HG03060 (cell line): ENCODE data around the gene KIRREL1.

Experiments used
- ATAC-seq: cut with Tn5 transposase; IDR thresholded peaks from one replicate; pipeline ENCODE4 v1.9.1; 2021; ENCODE audit warnings: low read depth, moderate number of reproducible peaks; ENCODE audit not compliant: unreplicated experiment

KIRREL1 gene

DNA sequence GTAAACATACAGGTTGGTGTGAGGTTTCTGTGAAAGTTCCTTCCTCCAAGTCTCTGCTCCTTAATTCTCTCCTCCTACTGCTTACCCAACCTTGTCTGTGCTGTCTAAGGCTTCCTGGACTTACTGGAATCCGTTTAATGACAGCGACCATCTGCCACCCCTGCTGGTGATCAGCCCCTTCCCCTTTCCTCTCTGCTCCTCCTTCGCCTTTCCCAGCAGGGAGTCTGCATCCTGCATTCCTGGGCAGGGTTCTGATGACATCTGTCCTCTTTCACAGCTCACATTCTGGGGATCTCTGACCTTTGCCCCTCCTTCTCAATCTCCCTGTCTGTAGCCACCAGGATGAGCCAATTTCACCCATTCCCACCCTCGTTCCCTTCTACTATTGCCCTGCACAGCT, 66.5 kb downstream of the KIRREL1 start:
- ATAC-seq: no peak

DNA sequence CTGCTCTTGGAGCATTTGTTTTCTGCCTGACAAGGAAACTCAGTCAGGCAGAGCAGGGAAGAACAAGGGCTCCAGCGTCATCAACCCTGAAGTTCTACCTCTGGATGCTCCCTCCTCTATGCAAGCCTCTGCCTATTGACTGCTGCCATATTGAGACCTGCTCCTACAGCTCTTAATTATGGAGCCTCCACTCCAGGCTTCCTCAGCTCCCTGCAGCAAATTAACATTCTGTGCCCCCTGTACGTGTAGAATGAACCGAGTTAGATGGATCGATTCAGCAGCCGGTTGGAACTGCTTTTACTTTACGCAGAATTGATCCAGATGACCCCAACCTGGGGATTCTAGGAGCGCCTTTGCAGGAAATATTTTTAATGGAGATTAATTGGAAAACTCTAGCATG, 68.7 kb downstream of the KIRREL1 start:
- no peak for ATAC-seq

DNA sequence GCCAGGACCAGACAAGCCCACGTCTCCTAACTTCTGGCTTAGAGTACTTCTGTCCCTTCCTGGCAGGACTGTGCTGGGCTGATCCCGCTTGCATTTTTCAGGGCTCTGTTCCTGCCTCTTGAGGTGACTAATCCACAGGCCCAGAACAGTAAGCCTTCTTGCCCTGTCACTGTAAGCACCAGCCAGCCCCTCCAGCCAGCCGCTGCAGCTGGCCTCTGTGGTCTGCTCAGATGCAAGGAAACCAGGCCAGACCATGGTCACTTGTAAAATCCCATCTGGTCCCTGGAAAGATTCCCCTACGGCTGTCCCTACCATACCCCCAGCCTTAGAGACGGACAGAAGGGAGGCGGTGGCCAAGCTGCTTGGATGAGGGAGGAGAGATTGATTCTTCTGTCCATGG, 74.2 kb downstream of the KIRREL1 start:
- ATAC-seq: no peak

DNA sequence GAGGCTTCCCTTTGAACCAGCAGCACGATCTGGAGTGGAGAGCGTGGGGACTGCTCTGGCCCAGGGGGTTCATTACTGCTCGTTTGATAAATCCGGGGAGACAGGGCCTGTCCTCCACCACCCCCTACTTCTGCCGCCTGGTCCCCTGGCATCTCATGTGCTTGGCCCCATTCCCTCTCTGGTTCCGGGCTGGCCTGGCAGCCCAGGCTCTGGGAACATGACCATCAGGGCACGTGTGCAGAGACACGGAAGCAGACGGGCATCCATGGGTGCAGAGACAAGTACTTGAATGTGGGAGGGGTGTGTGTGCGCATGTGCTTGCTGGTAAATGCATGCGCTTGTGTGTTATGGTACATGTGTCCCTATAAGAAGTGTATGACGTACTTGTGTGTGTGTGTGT, 75.5 kb downstream of the KIRREL1 start:
- ATAC-seq: no peak

DNA sequence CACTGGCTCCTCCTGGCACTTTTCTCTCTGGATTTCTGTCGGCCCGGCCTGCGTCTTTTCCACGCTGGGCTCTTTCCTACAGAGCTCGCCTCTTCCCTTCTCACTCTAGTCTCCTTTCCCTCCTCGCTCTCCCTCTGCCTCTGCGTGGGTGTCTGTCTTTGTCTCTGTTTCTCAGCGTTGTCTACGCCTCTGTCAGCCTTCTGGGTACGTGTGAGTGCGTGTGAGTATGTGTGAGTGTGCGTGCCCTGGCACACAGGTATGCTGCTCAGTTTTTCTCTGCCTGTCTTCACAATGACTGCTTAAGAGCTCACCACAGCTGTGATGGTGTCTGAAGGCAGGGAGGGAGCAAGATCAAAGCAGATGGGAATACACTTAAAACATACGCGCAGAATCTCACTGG, 77.7 kb downstream of the KIRREL1 start:
- no peak for ATAC-seq

DNA sequence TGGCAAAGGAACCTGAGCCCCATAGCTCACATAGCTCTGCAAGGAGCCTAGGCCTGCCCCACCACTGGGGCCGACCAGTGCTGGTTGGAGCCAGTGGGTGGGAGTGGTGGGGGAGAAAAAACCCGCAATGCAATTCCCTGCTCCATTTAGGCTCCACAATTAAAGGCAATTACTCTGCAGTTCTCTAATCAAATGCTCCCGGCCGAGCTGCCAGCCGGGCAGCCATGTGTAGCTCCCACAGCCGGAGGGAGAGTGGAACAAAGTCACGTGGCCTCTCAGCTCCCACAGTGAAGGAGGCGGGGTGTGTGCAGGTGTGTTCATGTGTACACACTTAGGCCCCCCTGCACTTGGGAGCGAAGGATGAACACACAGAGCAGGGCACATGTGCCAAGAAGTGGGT, 81.6 kb downstream of the KIRREL1 start:
- ATAC-seq: no peak

DNA sequence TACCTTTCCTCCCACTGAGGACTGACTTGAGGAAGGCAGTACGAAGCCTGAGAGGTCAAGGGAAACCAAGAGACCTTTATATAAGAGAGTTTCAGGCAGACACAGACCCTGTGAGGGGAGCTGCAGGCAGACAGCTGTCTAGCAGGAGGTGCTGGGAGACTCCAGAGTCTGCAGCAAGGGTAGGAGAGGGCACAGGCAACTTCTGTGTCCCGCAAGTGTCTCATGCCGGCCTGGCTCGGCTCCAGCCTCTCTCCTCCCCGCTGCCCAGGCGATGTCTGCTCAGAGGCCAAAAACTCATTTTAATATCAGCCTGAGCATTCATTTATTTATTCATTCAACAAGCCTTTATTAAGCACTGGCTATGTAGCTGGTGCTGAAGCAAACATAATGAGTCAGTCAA, 83.0 kb downstream of the KIRREL1 start:
- no peak for ATAC-seq

DNA sequence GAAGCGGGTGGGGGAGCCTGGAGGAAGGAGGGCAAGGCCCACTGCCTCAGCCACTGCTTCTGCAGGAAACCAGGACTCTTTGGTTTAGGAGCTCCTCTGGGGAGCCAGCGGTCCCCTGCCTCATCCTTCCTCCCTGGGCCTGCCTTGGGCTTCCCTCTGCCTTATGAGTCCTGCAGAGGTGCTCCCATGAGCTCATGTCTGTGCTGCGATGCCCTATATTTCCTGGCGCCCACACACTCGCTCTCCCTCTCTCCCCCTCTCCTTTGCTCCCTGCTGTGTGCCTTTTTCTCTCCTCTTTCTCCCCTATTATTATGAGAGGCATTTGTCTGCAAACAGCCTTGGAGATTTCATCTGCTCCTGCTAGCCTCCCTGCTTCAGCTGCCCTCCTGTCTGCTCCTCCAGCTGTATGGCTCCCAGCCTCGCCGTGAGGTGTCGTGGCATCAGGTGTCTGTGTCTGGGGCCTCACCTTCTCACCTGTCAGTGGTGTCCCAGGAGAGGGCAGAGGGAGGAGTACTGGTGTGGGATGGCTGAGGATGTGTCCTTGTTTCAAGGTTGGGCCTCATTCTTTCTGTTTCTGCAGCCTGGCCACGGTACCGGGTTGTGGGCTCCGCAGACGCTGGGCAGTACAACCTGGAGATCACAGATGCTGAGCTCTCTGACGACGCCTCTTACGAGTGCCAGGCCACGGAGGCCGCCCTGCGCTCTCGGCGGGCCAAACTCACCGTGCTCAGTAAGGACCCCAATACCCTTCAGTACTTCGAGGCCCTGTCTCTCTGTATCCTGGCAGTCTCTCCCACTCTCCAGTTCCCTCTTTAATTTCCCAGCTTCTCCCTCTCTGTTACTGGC, 84.2 kb downstream of the KIRREL1 start:
- no peak for ATAC-seq

DNA sequence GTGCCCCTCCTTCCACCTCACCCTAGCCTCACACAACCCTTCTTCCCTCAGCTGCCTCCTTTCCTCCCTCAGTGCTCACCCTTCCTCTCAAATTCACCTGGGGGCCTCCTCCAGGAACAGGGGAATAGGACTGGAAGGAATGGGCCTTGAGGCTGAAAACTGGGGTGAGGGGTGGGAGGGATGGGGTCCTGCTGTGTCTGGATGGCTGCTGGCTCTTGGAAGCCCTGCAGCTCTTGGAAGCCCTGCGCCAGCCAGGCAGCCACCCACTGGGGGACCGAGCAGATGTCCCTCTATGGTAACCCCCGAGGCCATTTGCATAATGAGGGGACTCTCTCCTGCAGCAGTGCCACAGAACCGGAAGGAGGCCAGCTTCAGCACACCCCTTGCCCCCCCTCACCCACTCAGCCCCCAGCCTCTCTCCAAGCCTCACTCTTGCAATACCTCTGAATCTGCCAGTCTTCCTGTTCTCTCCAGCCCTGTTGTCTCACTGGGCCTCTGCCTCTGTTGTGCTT, 85.2 kb downstream of the KIRREL1 start:
- ATAC-seq: no peak

DNA sequence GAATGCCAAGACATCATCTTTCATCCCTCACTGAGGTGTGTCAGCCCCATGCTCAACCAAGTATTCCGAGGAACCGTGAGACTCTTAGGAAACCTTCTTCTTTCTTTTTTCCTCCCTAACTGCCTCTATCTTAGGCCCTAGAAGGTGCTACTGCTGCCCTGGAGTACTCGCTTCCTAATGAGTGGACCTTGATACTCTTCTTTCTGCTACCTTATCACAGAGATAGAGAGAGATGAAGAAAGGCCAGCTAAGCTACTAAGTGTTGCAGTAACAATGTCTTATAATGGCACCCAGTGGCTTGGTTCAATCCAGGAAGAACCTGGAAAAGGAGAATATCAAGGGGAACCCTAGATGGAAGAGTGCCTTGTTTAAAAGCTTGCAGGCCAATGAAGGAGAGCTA, 86.6 kb downstream of the KIRREL1 start:
- no peak for ATAC-seq

DNA sequence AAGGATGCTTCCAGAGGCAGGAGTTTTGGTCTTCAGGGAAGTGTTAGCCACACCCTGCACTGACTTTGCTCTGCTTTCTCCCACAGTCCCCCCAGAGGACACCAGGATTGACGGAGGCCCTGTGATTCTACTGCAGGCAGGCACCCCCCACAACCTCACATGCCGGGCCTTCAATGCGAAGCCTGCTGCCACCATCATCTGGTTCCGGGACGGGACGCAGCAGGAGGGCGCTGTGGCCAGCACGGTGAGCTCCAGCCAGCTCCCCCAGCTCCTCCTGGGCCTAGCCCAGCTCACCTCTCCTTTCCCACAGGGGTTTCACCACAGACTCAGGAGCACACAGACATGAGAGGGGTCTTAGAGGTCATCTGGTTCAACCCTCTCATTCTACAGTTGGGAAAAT, 90.9 kb downstream of the KIRREL1 start:
- ATAC-seq: no peak

DNA sequence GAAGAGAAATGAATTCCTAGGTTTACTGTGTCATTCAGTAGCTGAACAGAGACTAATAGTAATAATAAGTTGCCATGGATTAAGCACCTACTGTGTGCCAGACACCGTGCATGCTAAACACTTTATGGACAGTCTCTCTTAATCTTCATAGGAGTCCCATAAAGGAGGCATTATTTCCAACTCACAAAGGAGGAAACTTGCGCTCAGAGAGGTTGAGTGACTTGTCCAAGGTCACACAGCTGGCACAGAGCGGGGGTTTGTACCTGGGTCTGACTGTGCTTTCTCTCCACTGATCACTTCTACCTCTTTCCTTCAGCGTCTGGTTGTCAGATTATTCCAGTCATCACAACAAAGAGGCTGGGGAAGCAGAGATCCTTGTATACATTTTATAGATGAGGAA, 91.3 kb downstream of the KIRREL1 start:
- ATAC-seq: no peak

DNA sequence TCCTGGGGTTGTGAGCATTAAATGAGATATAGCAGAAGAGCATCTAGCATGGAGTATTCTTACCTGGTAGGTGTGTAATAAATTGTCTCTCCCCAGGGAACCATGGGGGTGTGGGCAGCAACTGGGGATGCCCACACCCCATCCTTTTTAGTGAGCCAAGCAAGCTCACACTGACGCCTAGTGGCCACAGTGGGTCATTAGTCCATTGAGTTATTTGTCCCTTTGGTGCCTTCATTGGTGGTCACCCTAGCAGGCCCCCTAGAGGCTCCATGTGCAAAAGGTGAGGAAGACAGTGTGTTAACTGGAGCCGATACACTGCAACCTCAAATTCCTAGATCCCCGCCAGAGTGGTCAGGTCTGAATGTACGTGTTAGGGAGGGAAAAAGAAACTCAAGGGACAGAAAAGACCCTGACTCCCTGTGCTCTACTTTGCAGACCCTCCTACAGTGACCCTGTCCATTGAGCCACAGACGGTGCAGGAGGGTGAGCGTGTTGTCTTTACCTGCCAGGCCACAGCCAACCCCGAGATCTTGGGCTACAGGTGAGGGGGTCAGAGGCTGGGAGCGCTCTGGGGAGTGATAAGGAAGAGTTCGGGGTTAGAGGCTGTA, 94.0 kb downstream of the KIRREL1 start:
- ATAC-seq: no peak

DNA sequence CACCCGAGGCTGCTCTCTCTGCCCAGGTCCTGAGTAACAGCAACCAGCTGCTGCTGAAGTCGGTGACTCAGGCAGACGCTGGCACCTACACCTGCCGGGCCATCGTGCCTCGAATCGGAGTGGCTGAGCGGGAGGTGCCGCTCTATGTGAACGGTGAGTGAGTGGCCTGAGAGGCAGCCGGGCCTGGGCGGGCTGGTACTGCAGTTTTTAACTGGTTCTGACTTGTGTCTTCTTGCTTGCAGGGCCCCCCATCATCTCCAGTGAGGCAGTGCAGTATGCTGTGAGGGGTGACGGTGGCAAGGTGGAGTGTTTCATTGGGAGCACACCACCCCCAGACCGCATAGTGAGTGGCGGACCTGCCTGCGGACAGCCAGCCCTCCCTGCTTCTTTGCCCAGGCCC, 96.0 kb downstream of the KIRREL1 start:
- ATAC-seq: no peak

DNA sequence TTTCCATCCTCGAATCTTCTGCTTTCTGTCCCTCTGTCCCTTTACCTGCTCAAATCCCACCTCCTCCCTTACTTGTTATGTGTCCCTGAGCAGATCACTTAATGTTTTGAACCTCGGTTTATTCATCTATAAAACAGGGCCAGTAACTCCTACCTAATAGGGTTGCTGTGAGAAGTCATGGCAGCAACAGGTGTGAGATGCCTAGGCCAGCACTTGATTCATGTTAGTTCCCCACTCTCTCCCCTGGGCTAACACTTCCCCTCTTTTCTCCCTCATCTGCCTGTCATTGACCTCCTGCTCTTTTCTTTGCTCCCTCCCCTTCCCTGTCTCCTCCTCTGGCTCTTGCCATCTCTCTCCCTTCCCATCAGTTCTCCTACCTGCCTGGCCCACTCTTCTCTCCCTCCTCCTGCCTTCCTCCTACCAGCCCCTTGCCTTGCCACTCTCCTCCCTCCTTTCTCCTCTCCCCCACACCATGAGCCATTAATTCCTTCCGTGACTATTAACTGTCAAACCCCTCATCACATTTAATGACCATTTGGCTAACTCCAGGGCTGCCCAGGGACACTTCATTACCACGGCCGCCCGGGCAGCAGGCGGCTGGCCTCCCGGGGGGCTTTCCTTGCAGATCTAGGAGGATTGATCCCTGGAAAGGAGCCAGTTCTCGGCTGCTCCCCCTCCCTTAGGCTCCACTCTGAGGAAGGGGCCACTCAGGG, 96.6 kb downstream of the KIRREL1 start:
- no peak for ATAC-seq

DNA sequence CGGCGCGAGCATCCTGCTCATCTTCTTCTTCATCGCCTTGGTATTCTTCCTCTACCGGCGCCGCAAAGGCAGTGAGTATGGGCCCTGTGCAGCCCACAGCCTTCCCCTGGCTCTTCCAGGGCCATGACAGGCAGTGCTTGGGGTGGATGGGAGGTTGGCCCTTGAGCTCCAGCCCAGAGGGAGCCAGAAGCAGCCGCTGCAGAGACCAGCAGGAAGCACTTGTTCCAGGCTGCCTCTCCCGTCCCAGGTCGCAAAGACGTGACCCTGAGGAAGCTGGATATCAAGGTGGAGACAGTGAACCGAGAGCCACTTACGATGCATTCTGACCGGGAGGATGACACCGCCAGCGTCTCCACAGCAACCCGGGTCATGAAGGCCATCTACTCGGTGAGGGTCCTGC, 99.9 kb downstream of the KIRREL1 start:
- ATAC-seq: no peak

DNA sequence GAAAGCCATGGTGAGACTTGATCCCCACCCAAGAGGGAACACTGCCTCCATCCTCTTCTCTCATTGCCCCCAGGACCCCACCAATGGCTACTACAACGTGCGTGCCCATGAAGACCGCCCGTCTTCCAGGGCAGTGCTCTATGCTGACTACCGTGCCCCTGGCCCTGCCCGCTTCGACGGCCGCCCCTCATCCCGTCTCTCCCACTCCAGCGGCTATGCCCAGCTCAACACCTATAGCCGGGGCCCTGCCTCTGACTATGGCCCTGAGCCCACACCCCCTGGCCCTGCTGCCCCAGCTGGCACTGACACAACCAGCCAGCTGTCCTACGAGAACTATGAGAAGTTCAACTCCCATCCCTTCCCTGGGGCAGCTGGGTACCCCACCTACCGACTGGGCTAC, 101.1 kb downstream of the KIRREL1 start:
- ATAC-seq: no peak

DNA sequence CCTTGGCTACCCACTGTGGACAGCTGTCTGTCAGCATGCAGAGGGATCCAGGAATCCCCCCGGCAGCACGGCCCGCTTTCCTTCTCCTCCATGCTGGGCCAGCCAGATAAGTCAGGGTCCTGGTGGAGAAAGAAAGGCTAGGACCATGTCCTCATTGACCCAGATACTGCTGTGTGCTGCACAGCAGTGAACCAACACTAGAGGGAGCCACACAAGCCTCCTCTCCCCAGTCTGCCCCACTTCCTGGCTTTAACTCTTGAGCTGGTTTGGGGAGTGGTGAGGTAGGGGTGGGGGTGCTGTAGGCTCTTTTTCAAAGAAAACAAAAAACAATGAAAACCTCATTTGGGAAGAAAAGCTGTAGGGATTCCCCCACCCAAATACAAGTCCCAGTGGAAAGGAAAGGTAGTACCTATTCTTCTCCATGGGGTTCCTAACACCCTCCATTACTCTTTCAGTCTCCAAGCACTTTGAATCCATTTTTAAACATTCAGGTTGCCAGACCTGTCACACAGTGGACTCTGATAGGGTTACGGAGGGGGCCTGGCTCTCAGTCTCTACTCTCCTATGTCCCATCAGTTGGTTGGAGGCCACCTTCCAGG, 102.4 kb downstream of the KIRREL1 start:
- ATAC-seq: no peak

DNA sequence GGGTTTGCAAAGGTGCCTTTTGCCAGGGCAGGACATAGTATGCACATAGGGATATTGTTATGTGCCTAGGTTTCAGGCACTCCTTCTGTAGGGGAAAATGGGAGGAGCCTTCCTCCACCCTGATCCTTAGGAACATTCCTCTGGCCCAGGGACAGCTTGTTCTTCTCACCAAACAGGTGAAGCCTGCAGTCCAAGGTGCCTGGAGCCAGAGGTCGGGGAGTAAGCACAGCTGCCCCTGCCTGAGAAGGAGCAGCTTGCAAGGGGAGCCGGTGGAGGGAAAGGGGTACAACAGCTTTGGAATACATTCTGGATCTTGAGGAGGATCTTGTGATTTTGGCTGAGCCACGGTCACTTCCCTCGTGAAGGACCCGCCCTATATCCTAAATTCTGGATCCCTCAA, 104.8 kb downstream of the KIRREL1 start:
- no peak for ATAC-seq

DNA sequence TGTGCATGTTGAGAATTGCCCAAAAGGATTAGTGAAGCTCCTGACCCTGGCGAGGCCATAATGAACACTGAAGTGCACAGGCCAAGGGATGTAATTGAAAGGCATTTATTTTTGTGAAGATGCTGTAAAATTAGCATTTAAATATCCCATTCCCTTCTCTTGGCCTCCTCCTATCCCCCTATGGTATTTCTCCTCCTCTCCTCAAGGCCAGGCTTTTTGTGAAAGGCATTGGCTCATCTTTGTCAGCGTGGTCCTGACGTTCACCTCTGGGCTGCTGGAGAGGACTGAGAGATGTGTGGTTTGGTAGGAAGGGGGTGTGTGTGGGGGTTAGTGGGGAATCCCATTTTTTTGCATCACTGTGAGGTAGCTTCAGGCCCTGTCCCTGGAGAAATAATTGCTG, 105.7 kb downstream of the KIRREL1 start:
- no peak for ATAC-seq

DNA sequence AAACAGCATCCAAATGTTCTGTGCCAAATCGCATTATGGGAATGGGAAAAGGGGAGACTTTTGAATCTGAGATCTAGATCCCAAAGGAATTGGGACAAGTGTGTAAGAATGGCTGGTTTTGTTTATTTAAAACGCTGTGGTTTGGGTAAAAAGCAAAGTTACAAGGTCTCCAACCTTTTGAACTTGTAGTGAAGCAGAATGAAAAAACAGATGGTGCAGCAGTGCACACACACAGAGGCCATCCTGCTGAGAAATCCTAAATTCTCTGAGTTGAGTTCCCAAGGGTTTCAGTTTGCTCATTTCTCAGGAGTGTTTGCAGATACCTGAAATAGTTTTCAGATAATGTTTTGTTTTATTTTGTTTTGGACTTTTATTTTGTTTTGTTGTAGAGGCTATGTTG, 107.1 kb downstream of the KIRREL1 start:
- ATAC-seq: no peak
